Upper lobe of left lung (tissue), 4 donors: ENCODE measurements around the gene NUP98.

ENCODE experiments used
- EP300 ChIP-seq, 4 donors: sonication (generic); formaldehyde crosslinking; IDR thresholded peaks; one replicate each; pipeline ENCODE4 v1.5.1; 2017; ENCODE audit warnings: antibody characterized with exemption in 4 of 4, control low read depth in 2 of 4
- POLR2A ChIP-seq, 4 donors: fragments of 450-650 bp; IDR thresholded peaks; one replicate each; pipeline ENCODE4 v1.5.1; 2016 to 2017; ENCODE audit warnings: antibody characterized with exemption in 4 of 4, mild to moderate bottlenecking in 2 of 4
- TF ChIP-seq, protein P1 (sequence below), 6 experiments: fragments of 450-650 bp in 4 of 6; fragments of 200-600 bp in 2 of 6; sonication (generic) in 2 of 6; IDR thresholded peaks; one replicate each; pipeline ENCODE4 v1.5.1; 2016 to 2019; ENCODE audit warnings: antibody characterized with exemption in 6 of 6

DNA sequence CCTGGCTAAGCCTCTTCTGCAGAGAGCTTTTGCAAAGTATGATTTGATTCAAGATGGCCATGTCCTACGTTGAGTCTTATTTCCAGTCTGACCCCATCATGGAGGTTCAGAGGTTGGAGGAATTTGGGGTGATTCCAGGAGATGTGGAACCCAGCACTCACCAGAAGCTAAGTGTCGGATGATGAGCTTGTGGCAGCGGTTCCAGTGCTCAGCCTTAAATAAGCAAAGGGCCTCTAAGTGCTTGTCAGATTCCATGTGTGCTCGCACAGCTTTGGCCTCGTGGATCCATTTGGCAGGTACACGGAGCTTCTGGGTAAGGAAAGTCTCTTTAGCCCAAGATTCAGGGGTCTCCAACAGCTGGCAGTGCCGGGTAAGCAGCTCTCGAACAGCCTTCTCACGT lies 114.3 kb downstream of the NUP98 start:
- TF ChIP-seq, protein P1, sequence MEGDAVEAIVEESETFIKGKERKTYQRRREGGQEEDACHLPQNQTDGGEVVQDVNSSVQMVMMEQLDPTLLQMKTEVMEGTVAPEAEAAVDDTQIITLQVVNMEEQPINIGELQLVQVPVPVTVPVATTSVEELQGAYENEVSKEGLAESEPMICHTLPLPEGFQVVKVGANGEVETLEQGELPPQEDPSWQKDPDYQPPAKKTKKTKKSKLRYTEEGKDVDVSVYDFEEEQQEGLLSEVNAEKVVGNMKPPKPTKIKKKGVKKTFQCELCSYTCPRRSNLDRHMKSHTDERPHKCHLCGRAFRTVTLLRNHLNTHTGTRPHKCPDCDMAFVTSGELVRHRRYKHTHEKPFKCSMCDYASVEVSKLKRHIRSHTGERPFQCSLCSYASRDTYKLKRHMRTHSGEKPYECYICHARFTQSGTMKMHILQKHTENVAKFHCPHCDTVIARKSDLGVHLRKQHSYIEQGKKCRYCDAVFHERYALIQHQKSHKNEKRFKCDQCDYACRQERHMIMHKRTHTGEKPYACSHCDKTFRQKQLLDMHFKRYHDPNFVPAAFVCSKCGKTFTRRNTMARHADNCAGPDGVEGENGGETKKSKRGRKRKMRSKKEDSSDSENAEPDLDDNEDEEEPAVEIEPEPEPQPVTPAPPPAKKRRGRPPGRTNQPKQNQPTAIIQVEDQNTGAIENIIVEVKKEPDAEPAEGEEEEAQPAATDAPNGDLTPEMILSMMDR (IDR thresholded peaks at IDR 0.05): no peak
- TF ChIP-seq POLR2A (IDR thresholded peaks at IDR 0.05): no peak
- no peak for TF ChIP-seq EP300 (IDR thresholded peaks at IDR 0.05)
